HG03064 (cell line): ENCODE data around the gene RPP38.

Experiments used
- ATAC-seq: cut with Tn5 transposase; IDR thresholded peaks from one replicate; pipeline ENCODE4 v1.9.1; 2021; ENCODE audit warnings: low read depth; ENCODE audit not compliant: unreplicated experiment

The RPP38 gene

GRCh38 chr10:15149042-15149771 is 52.1 kb downstream of the RPP38 start:
- no peak for ATAC-seq

- ATAC-seq = no peak
These were observed 53.4 kb downstream of the RPP38 start for GRCh38 chr10:15150563-15150962.

DNA sequence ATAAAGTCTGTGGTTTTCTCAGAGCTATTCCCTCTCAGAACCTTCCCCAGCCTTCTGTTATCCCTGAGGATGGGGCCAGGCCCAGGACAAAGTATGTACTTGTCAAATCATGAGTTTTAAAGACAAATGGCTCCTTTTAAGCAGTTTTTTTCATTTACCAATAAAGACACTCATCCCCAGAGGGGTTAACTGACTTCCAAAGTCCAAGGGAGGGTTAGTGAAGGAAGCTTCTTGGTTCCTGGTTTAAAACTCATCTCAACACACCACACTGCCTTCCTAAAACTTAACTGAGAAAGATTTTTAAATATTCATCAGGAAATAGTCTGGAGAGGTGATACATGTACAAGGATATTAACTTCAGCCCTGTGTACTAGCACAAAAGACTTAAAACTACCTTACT is 55.4 kb downstream of the RPP38 start:
- ATAC-seq = no peak
